Panc1 (cell line): Measurements from ENCODE around the gene NOPCHAP1. TPM values are rescaled to one million over a fixed set of nuclear protein-coding genes. Genes with fewer than 3 reads are reported as not detected.

Experiments used
- ATAC-seq: fragments of 200-7000 bp; cut with Tn5 transposase; 2 replicates; pipeline ENCODE4 v1.9.1; 2020; ENCODE audit warnings: mild to moderate bottlenecking, moderate library complexity
- BruUV-seq: library from RNA; stranded (reverse); fragments of 400-500 nt; replicated peaks from 2 replicates; lab custom pipeline; 2021; lab: Mats Ljungman, UMichigan
- CTCF ChIA-PET: fragments of 300-600 bp; sonication (Branson Sonifier 250); formaldehyde crosslinking; loops from one replicate; lab custom pipeline; 2022; ENCODE audit warnings: antibody characterized with exemption; lab: Charles Lee
- POLR2A ChIA-PET: fragments of 300-600 bp; sonication (Branson Sonifier 250); formaldehyde crosslinking; loops from one replicate; lab custom pipeline; 2022; ENCODE audit warnings: antibody characterized with exemption; lab: Charles Lee
- DNase-seq: peaks from one replicate; pipeline ENCODE4 v3.0.0-alpha.2; 2010; ENCODE audit warnings: low read depth, low spot score
- H3K27ac ChIP-seq: 2 replicates; pipeline ENCODE4 v1.5.1; 2011; ENCODE audit warnings: mild to moderate bottlenecking, low read length, inconsistent platforms
- H3K27me3 ChIP-seq: fragments of 200-500 bp; sonication (Bioruptor generic); 2 replicates; pipeline ENCODE4 v1.6.0; 2014; ENCODE audit warnings: low read length, inconsistent platforms; ENCODE audit not compliant: control insufficient read depth, insufficient read depth
- H3K36me3 ChIP-seq: fragments of 200-500 bp; sonication (Bioruptor generic); 2 replicates; pipeline ENCODE4 v1.5.1; 2014; ENCODE audit warnings: inconsistent platforms, mild to moderate bottlenecking, low read length, moderate library complexity; ENCODE audit not compliant: control insufficient read depth, insufficient read depth
- H3K4me1 ChIP-seq: 2 replicates; pipeline ENCODE4 v1.5.1; 2011; ENCODE audit warnings: inconsistent platforms, mild to moderate bottlenecking, low read length, moderate library complexity; ENCODE audit not compliant: control insufficient read depth, insufficient read depth
- H3K4me3 ChIP-seq, 2 experiments: 2 replicates each; pipeline ENCODE4 v1.5.1; 2011 to 2012; ENCODE audit warnings: low read depth in 2 of 2, low read length in 2 of 2, mild to moderate bottlenecking in 2 of 2, inconsistent platforms in 1 of 2, moderate library complexity in 1 of 2
- H3K9me3 ChIP-seq: fragments of 200-500 bp; sonication (Bioruptor generic); 2 replicates; pipeline ENCODE4 v1.5.1; 2014; ENCODE audit warnings: low read depth, mild to moderate bottlenecking, inconsistent platforms, low read length, moderate library complexity; ENCODE audit not compliant: control insufficient read depth, insufficient read depth
- CTCF ChIP-seq: fragments of 450-650 bp; IDR thresholded peaks from 2 replicates; pipeline ENCODE4 v1.5.1; 2017; ENCODE audit warnings: mild to moderate bottlenecking
- POLR2AphosphoS5 ChIP-seq: IDR thresholded peaks from 2 replicates; pipeline ENCODE4 v1.6.1; 2012; ENCODE audit warnings: mild to moderate bottlenecking, low read depth, low read length, moderate library complexity
- REST ChIP-seq, 2 experiments: IDR thresholded peaks; 2 replicates each; pipeline ENCODE4 v1.6.1; 2011 to 2012; ENCODE audit warnings: low read depth in 2 of 2, control low read depth in 1 of 2, low read length in 1 of 2, mild to moderate bottlenecking in 1 of 2, moderate library complexity in 1 of 2; ENCODE audit not compliant: insufficient read depth in 1 of 2
- SIN3A ChIP-seq: IDR thresholded peaks from 2 replicates; pipeline ENCODE4 v1.6.1; 2012; ENCODE audit warnings: low read depth, mild to moderate bottlenecking, low read length, moderate library complexity, borderline replicate concordance; ENCODE audit not compliant: insufficient read depth
- TCF7L2 ChIP-seq: IDR thresholded peaks from 2 replicates; pipeline ENCODE4 v1.6.1; 2011; ENCODE audit warnings: mild to moderate bottlenecking, low read depth, low read length, inconsistent platforms
- in situ Hi-C: cut with HindIII; loops from 2 replicates; pipeline ENCODE4 v1.10.0; 2016; ENCODE audit warnings: low sequenced_read_pairs, low pct_unique_long_range_greater_than_20kb
- intact Hi-C: fragments of 100-400 bp; cut with micrococcal nuclease; formaldehyde crosslinking; loops from one replicate; pipeline ENCODE4 v1.10.0; 2022; ENCODE audit not compliant: unreplicated experiment
- total RNA-seq: library from RNA; stranded (reverse); gene quantifications from one replicate; pipeline ENCODE4 v1.2.1, GENCODE V29; 2021; ENCODE audit not compliant: unreplicated experiment

The NOPCHAP1 gene
- total RNA-seq, 1 experiment from 2014 or later: 24.0 TPM

- BruUV-seq: no TSS peak
- no peak overlapping the region for H3K27ac ChIP-seq
- ChIA-PET CTCF (no interaction called here), POLR2A (no interaction called here)
- intact Hi-C loops (no loop called here), in situ Hi-C loops (no loop called here)
- DNase-seq (no peak), ATAC-seq (no peak)
- H3K36me3 ChIP-seq: no peaks in the 10 kb centered on the region
- H3K27me3 ChIP-seq: no peaks in the 10 kb centered on the region
- H3K9me3 ChIP-seq: no peaks in the 10 kb centered on the region
- TF ChIP-seq SIN3A (no peak), CTCF (no peak), POLR2AphosphoS5 (no peak), REST (IDR thresholded peaks at IDR 0.05; ENCODE audit: insufficient read depth in 1 of 2, low read depth in 2 of 2, low read length in 1 of 2) (no peak), TCF7L2 (no peak)
- H3K4me3 ChIP-seq: no peak overlapping the region
- no peaks in the 10 kb centered on the region for H3K4me1 ChIP-seq
These were observed 46.7 kb downstream of the NOPCHAP1 start for GRCh38 chr12:105032703-105033357.

GRCh38 chr12:105033851-105034250 lies 47.7 kb downstream of the NOPCHAP1 start:
- DNase-seq: no peak
- H3K4me3 ChIP-seq: no peak overlapping the region
- POLR2A ChIA-PET: no interaction called here
- CTCF ChIA-PET: no interaction called here
- no peak for ATAC-seq
- no peaks in the 10 kb centered on the region for H3K4me1 ChIP-seq
- no peaks in the 10 kb centered on the region for H3K27me3 ChIP-seq
- intact Hi-C loops (no loop called here), in situ Hi-C loops (no loop called here)
- BruUV-seq: no TSS peak
- no peak for TF ChIP-seq REST (IDR thresholded peaks at IDR 0.05; ENCODE audit: insufficient read depth in 1 of 2, low read depth in 2 of 2, low read length in 1 of 2)
- no peak for TF ChIP-seq POLR2AphosphoS5
- no peak for TF ChIP-seq CTCF
- TF ChIP-seq SIN3A: no peak
- TF ChIP-seq TCF7L2: no peak
- H3K9me3 ChIP-seq: no peaks in the 10 kb centered on the region
- H3K27ac ChIP-seq: no peak overlapping the region
- no peaks in the 10 kb centered on the region for H3K36me3 ChIP-seq
